ENCODE data around the gene EPC1. TPM values are rescaled to one million over a fixed set of nuclear protein-coding genes. Genes with fewer than 3 reads are reported as not detected.
"Not testable (repeated sequence)": the region's sequence is repeated elsewhere in the genome, so short reads cannot be mapped to it uniquely, and the experiment has no call there.

Gene EPC1
- total and polyA plus RNA-seq, 9 donors: 32.5 to 42.5 (median 38.0) TPM

DNA sequence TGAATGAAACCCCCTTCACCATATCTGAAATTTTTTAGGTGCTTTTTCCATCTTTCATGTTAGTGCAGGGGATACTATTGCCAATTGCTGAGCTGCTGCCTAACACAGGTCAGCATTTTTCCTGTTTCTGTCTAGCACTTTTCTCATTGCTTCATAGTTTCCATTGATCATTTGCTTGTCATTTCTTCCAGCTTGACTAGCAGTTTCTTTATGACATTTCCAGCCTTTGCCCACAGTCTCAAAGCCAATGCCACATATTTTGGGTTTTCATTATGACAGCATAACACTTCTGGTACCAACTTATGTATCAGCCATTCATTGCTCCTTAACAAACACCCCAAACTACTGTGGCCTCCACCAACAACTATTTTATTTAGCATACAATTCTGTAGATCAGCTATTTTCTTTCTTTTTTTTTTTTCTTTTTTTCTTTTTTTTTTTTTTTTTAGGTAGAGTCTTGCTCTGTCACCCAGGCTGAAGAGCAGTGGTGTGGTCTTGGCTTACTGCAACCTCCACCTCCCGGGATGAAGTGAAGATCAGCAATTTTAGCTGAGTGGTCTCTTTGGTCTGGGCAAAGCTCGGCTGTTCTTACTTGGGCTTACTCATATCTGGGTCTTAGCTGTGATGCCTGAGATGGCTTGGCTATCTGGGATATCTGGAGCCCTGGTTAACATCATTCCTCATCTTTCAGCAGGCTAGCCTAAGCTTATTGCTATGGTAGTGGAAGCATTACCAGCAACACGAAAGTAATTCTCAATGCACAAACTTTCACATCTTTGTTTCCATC lies 102.3 kb downstream of the EPC1 start:
- H3K27ac ChIP-seq (ENCODE audit: low read length): peak overlapping the region; percentile 7
- peaks cover 4% of the 10 kb centered on the region for H3K4me1 ChIP-seq (ENCODE audit: control insufficient read depth, insufficient read depth, low read length)
- DNase-seq: peak; percentile 67
- H3K36me3 ChIP-seq (ENCODE audit: control insufficient read depth, insufficient read depth, low read length): no peaks in the 10 kb centered on the region
- WGBS (ENCODE audit: insufficient coverage): no CpG with 5 or more reads among the region's 3 CpGs
- H3K9me3 ChIP-seq (replicated peaks; ENCODE audit: control insufficient read depth, low read depth, low read length): no peaks in the 10 kb centered on the region
- H3K27me3 ChIP-seq (ENCODE audit: control insufficient read depth, insufficient read depth, low read length): no peaks in the 10 kb centered on the region
- H3K4me3 ChIP-seq (ENCODE audit: low read length): no peak overlapping the region

DNA sequence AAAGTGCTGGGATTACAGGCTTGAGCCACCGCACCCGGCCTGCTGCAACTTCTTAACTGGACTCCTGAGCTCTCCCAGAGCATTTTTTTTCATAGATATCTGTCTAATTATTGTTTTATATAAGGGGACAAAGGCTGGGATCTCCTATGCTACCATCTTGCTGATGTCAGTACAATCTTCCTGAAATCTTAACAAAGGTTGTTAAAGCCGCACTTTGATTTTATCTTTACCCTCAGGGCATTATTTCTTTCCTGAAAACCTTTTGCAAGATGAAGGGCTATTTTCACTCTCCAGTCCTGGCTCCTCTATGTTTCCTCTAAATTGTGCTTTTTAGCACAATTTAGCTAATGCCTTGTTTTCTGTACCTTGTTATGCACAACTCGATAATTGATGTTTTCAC lies 102.9 kb downstream of the EPC1 start:
- 80% methylated on average over 1 of the region's 4 CpGs for WGBS (ENCODE audit: insufficient coverage)
- Histone ChIP-seq H3K36me3 (ENCODE audit: control insufficient read depth, insufficient read depth, low read length) (no peaks in the 10 kb centered on the region), H3K27me3 (ENCODE audit: control insufficient read depth, insufficient read depth, low read length) (no peaks in the 10 kb centered on the region), H3K27ac (ENCODE audit: low read length) (no peak overlapping the region), H3K4me3 (ENCODE audit: low read length) (no peak overlapping the region), H3K4me1 (ENCODE audit: control insufficient read depth, insufficient read depth, low read length) (peaks cover 4% of the 10 kb centered on the region), H3K9me3 (replicated peaks; ENCODE audit: control insufficient read depth, low read depth, low read length) (no peaks in the 10 kb centered on the region)
- no peak for DNase-seq

- H3K27ac ChIP-seq (ENCODE audit: low read length): no peak overlapping the region
- no peaks in the 10 kb centered on the region for H3K27me3 ChIP-seq (ENCODE audit: control insufficient read depth, insufficient read depth, low read length)
- no peaks in the 10 kb centered on the region for H3K36me3 ChIP-seq (ENCODE audit: control insufficient read depth, insufficient read depth, low read length)
- H3K9me3 ChIP-seq (replicated peaks; ENCODE audit: control insufficient read depth, low read depth, low read length): no peaks in the 10 kb centered on the region
- H3K4me1 ChIP-seq (ENCODE audit: control insufficient read depth, insufficient read depth, low read length): peaks cover 4% of the 10 kb centered on the region
- no peak overlapping the region for H3K4me3 ChIP-seq (ENCODE audit: low read length)
- DNase-seq: no peak
These were observed 105.0 kb downstream of the EPC1 start for GRCh38 chr10:32241946-32242345.

- no peak overlapping the region for H3K4me3 ChIP-seq (ENCODE audit: low read length)
- WGBS (ENCODE audit: insufficient coverage): no CpG with 5 or more reads among the region's 1 CpG
These were observed 106.5 kb downstream of the EPC1 start for GRCh38 chr10:32240471-32240870.

DNA sequence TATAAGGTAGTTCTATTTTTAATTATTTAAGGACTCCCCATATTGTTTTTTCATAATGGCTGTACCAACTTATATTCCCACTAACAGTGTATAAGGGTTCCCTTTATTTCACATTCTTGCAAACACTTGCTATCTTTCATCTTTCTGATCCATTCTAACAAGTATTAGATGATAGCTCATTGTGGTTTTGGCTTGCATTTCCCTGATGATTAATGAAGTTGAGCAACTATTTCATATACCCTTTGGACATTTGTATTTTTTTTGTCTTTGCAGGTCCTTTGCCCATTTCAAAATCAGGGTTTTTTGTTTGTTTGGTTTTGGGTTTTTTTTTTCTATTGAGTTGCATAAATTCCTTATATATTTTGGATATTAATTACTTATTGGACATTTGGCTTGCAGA lies 107.2 kb downstream of the EPC1 start:
- DNase-seq: no peak
- no peaks in the 10 kb centered on the region for H3K27me3 ChIP-seq (ENCODE audit: control insufficient read depth, insufficient read depth, low read length)
- no peak overlapping the region for H3K27ac ChIP-seq (ENCODE audit: low read length)

More at GRCh38 chr10:32240471-32240870, 106.5 kb downstream of the EPC1 start:
- DNase-seq: no peak
- H3K27ac ChIP-seq (ENCODE audit: low read length): no peak overlapping the region
- no peaks in the 10 kb centered on the region for H3K36me3 ChIP-seq (ENCODE audit: control insufficient read depth, insufficient read depth, low read length)
- no peaks in the 10 kb centered on the region for H3K27me3 ChIP-seq (ENCODE audit: control insufficient read depth, insufficient read depth, low read length)
- no peaks in the 10 kb centered on the region for H3K9me3 ChIP-seq (replicated peaks; ENCODE audit: control insufficient read depth, low read depth, low read length)
- H3K4me1 ChIP-seq (ENCODE audit: control insufficient read depth, insufficient read depth, low read length): peaks cover 4% of the 10 kb centered on the region

GRCh38 chr10:32237644-32238345 lies 109.2 kb downstream of the EPC1 start:
- no peak overlapping the region for H3K27ac ChIP-seq (ENCODE audit: low read length)
- no peaks in the 10 kb centered on the region for H3K27me3 ChIP-seq (ENCODE audit: control insufficient read depth, insufficient read depth, low read length)
- H3K4me3 ChIP-seq (ENCODE audit: low read length): no peak overlapping the region
- no peaks in the 10 kb centered on the region for H3K36me3 ChIP-seq (ENCODE audit: control insufficient read depth, insufficient read depth, low read length)
- H3K4me1 ChIP-seq (ENCODE audit: control insufficient read depth, insufficient read depth, low read length): no peaks in the 10 kb centered on the region
- no CpG with 5 or more reads among the region's 3 CpGs for WGBS (ENCODE audit: insufficient coverage)
- no peak for DNase-seq
- H3K9me3 ChIP-seq (replicated peaks; ENCODE audit: control insufficient read depth, low read depth, low read length): no peaks in the 10 kb centered on the region

More for the DNA sequence above, 107.2 kb downstream of the EPC1 start:
- H3K9me3 ChIP-seq (replicated peaks; ENCODE audit: control insufficient read depth, low read depth, low read length): no peaks in the 10 kb centered on the region
- no peak overlapping the region for H3K4me3 ChIP-seq (ENCODE audit: low read length)
- H3K4me1 ChIP-seq (ENCODE audit: control insufficient read depth, insufficient read depth, low read length): peaks cover 4% of the 10 kb centered on the region
- H3K36me3 ChIP-seq (ENCODE audit: control insufficient read depth, insufficient read depth, low read length): no peaks in the 10 kb centered on the region

DNA sequence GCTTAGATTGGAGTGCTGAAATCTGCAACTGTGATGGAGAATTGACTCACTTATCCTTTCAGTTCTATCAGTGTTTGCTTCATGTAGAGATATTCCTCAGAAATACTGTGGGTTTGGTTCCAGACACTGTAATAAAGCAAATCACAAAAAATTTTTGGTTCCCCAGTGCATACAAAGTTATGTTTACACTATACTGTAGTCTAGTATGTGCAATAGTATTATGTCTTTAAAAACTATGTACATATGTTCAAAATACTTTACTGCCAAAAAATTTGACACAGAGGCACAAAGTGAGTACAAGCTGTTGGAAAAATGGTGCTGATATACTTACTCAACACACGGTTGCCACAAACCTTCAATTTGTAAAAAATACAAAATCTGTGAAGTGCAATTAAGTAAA lies 112.5 kb downstream of the EPC1 start:
- Histone ChIP-seq H3K27ac (ENCODE audit: low read length) (no peak overlapping the region), H3K27me3 (ENCODE audit: control insufficient read depth, insufficient read depth, low read length) (no peaks in the 10 kb centered on the region), H3K4me3 (ENCODE audit: low read length) (no peak overlapping the region), H3K9me3 (replicated peaks; ENCODE audit: control insufficient read depth, low read depth, low read length) (no peaks in the 10 kb centered on the region), H3K36me3 (ENCODE audit: control insufficient read depth, insufficient read depth, low read length) (no peaks in the 10 kb centered on the region), H3K4me1 (ENCODE audit: control insufficient read depth, insufficient read depth, low read length) (no peaks in the 10 kb centered on the region)
- peak; percentile 27 for DNase-seq
- no CpG with 5 or more reads among the region's 1 CpG for WGBS (ENCODE audit: insufficient coverage)

- WGBS (ENCODE audit: insufficient coverage): over 99% methylated on average over 27 of the region's 36 CpGs
- not testable (repeated sequence) for H3K27me3 ChIP-seq (ENCODE audit: control insufficient read depth, insufficient read depth, low read length); H3K9me3 ChIP-seq (replicated peaks; ENCODE audit: control insufficient read depth, low read depth, low read length); H3K36me3 ChIP-seq (ENCODE audit: control insufficient read depth, insufficient read depth, low read length); DNase-seq; H3K4me3 ChIP-seq (ENCODE audit: low read length); H3K4me1 ChIP-seq (ENCODE audit: control insufficient read depth, insufficient read depth, low read length); H3K27ac ChIP-seq (ENCODE audit: low read length)
These were observed 113.6 kb downstream of the EPC1 start for GRCh38 chr10:32233375-32233774.

- H3K36me3 ChIP-seq (ENCODE audit: control insufficient read depth, insufficient read depth, low read length): no peaks in the 10 kb centered on the region
- no peak for DNase-seq
- no peaks in the 10 kb centered on the region for H3K9me3 ChIP-seq (replicated peaks; ENCODE audit: control insufficient read depth, low read depth, low read length)
- WGBS (ENCODE audit: insufficient coverage): no CpG with 5 or more reads among the region's 1 CpG
- no peaks in the 10 kb centered on the region for H3K27me3 ChIP-seq (ENCODE audit: control insufficient read depth, insufficient read depth, low read length)
- H3K4me1 ChIP-seq (ENCODE audit: control insufficient read depth, insufficient read depth, low read length): no peaks in the 10 kb centered on the region
- no peak overlapping the region for H3K4me3 ChIP-seq (ENCODE audit: low read length)
- H3K27ac ChIP-seq (ENCODE audit: low read length): no peak overlapping the region
These were observed 114.6 kb downstream of the EPC1 start for GRCh38 chr10:32232378-32232777.

- H3K27ac ChIP-seq (ENCODE audit: low read length); DNase-seq; H3K36me3 ChIP-seq (ENCODE audit: control insufficient read depth, insufficient read depth, low read length); H3K4me3 ChIP-seq (ENCODE audit: low read length); H3K4me1 ChIP-seq (ENCODE audit: control insufficient read depth, insufficient read depth, low read length); H3K9me3 ChIP-seq (replicated peaks; ENCODE audit: control insufficient read depth, low read depth, low read length); H3K27me3 ChIP-seq (ENCODE audit: control insufficient read depth, insufficient read depth, low read length): not testable (repeated sequence)
- 84% methylated on average over 6 of the region's 7 CpGs for WGBS (ENCODE audit: insufficient coverage)
These were observed 117.2 kb downstream of the EPC1 start for GRCh38 chr10:32229788-32230187.
